Cardiac muscle cell (in vitro differentiated cells and primary cell): ENCODE measurements around the gene KRTAP4-6. TPM values are rescaled to one million over a fixed set of nuclear protein-coding genes. Genes with fewer than 3 reads are reported as not detected.
"Not testable (repeated sequence)": the region's sequence is repeated elsewhere in the genome, so short reads cannot be mapped to it uniquely, and the experiment has no call there.

ENCODE experiments used
- DNase-seq, 2 donors: peaks; one replicate each; pipeline versions ENCODE4 v3.0.0 to v3.0.0-alpha.2; 2010 to 2017; ENCODE audit warnings: low read depth in 1 of 2, low spot score in 1 of 2
- H3K27ac ChIP-seq: fragments of 200-600 bp; sonication (generic); 2 replicates; pipeline ENCODE4 v1.5.1; 2016
- H3K27me3 ChIP-seq: fragments of 200-600 bp; sonication (generic); 2 replicates; pipeline ENCODE4 v1.6.0; 2016; ENCODE audit warnings: control low read depth
- H3K36me3 ChIP-seq: fragments of 200-600 bp; sonication (generic); 2 replicates; pipeline ENCODE4 v1.5.1; 2016; ENCODE audit warnings: control low read depth
- H3K4me1 ChIP-seq: fragments of 200-600 bp; sonication (generic); 2 replicates; pipeline ENCODE4 v1.8.1; 2017; ENCODE audit warnings: low read depth, mild to moderate bottlenecking, mixed run types
- H3K4me3 ChIP-seq: fragments of 200-600 bp; sonication (generic); 2 replicates; pipeline ENCODE4 v1.5.1; 2016; ENCODE audit warnings: mild to moderate bottlenecking
- H3K9me3 ChIP-seq: fragments of 200-600 bp; sonication (generic); 2 replicates; pipeline ENCODE4 v1.5.1; 2017; ENCODE audit warnings: low read depth, mild to moderate bottlenecking, control low read depth
- polyA plus RNA-seq: library from polyadenylated mRNA; unstranded; fragments of >200 nt; fragmentation: Nextera tagmentation; extraction: Ambion mirVana; gene quantifications from 2 replicates; pipeline ENCODE4 v1.2.1, GENCODE V29; 2016
- total RNA-seq: library from RNA; depleted of rRNA; stranded (reverse); fragments of >200 nt; gene quantifications from 2 replicates; pipeline ENCODE4 v1.2.3, GENCODE V29; 2016
- TF ChIP-seq, protein P1 (sequence below): IDR thresholded peaks from 2 replicates; pipeline ENCODE4 v1.5.1; 2012; ENCODE audit warnings: low read depth, mild to moderate bottlenecking, low read length

The KRTAP4-6 gene
- total and polyA plus RNA-seq, 2 experiments from 2014 or later, result not detected

DNA sequence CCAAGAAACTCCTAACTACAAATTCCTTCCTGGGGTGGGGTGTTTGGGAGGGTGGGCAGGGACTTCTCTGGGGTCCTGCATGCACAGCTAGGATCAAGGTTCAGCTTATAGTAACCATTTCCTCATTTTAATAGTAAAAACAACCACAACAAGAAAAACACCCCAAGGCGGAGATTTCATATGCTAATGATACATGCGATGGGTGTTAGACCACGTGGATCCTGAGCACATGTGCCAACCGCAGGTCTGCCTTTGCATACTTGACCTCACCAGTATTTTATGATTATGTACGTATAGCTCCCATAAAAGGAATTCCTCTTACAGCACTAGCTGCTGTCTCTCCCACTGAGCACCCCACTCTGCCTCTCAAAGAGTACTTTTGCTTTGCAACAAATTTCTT is 24.0 kb downstream of the KRTAP4-6 start:
- no peaks in the 10 kb centered on the region for H3K27me3 ChIP-seq
- H3K4me3 ChIP-seq, result no peak overlapping the region
- TF ChIP-seq, protein P1, sequence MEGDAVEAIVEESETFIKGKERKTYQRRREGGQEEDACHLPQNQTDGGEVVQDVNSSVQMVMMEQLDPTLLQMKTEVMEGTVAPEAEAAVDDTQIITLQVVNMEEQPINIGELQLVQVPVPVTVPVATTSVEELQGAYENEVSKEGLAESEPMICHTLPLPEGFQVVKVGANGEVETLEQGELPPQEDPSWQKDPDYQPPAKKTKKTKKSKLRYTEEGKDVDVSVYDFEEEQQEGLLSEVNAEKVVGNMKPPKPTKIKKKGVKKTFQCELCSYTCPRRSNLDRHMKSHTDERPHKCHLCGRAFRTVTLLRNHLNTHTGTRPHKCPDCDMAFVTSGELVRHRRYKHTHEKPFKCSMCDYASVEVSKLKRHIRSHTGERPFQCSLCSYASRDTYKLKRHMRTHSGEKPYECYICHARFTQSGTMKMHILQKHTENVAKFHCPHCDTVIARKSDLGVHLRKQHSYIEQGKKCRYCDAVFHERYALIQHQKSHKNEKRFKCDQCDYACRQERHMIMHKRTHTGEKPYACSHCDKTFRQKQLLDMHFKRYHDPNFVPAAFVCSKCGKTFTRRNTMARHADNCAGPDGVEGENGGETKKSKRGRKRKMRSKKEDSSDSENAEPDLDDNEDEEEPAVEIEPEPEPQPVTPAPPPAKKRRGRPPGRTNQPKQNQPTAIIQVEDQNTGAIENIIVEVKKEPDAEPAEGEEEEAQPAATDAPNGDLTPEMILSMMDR, result no peak
- DNase-seq, result no peak
- H3K36me3 ChIP-seq, result no peaks in the 10 kb centered on the region
- no peaks in the 10 kb centered on the region for H3K9me3 ChIP-seq
- H3K4me1 ChIP-seq, result no peaks in the 10 kb centered on the region
- H3K27ac ChIP-seq, result no peak overlapping the region

DNA sequence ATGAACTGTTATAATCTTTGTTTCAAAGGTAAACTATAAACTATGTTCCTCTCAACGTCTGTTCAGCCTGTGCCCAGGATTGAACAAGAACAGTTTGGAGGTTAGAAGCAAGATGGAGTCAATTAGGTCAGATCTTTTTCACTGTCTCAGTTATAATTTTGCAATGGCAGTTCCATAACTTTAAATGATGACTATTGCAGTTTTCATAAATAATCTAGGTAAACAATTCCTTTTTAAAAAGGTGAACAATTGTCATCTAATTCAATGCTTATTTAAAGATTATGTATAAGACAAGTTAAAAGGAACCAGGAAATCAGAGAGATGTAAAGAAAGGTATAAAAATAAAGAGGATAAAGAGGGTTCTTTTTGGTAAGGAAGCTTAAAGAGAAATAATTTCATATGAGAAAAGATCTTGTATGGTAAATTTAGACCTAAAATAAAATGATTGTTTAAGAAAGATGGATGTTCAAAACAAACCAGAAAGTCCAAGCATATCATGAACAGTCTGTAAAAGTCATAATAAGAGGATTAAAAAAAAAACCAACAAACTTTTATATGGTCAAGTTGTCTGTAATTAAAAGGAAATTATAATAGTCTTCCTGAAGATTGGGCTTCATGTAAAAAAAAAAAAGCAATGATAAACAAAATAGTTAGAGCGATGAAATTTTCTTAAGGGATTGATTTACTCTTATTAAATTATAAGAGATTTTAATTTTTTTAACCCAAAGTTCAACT is 29.0 kb downstream of the KRTAP4-6 start:
- TF ChIP-seq, protein P1, result no peak
- Histone ChIP-seq H3K36me3 (no peaks in the 10 kb centered on the region), H3K27ac (no peak overlapping the region), H3K4me3 (no peak overlapping the region), H3K27me3 (no peaks in the 10 kb centered on the region), H3K4me1 (no peaks in the 10 kb centered on the region), H3K9me3 (no peaks in the 10 kb centered on the region)
- DNase-seq, result no peak

DNA sequence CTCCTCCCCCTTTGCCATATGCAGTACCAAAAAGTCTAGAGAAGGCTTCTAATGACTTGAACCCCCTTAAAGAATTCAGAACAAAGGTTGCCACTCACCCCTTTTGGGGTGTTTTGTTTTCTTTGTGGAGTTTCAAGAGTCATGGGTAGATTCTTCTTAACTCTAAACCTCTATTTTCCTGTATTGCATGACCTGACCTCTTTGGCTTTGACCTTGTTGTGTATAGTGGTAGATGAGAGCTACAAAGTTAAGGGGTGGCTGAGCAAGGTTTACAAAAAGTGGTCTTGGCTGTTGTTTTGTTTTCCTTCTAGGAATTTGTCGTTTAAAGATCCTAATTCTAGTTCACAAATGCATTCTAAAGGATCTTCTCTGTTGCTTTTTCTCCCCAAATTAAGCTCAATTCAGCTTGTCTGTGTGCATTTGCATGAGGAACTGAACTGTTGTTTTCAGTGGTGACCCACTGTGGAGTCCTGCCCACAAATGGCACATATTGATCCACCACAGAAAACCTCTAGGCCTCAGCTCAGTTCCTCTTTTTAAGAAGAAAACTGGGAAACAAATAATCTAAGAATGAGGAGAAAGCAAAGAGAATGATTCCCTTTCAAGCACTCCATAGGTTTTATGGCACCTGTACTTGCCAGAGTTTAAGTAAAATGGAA is 31.5 kb downstream of the KRTAP4-6 start:
- not testable (repeated sequence) for H3K36me3 ChIP-seq, DNase-seq, H3K4me3 ChIP-seq, H3K4me1 ChIP-seq, H3K27ac ChIP-seq, H3K9me3 ChIP-seq, H3K27me3 ChIP-seq

DNA sequence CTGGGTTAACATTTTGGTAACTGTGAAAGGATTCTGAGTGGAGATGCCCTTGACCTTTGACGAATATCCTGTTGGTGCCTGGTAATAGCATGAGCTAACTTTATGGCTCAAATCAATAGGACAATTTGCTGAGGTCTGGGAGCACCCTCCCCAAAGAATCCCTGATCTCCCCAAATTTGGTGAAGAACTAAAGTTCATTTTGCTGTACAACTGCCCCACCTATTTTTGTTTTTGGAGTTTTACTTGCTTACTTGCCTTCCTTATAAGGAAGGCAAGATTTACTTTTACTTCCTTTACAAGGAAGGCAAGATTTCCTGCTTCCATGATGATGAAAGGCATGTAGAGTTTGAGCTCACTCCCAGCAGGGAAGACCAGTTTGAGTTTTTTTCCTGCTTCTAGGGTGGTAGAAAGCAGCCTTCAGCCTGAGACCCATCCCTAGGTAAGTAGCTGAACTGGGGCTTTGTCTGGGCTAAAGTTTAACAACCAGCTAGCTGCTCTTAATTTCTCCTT is 32.3 kb downstream of the KRTAP4-6 start:
- Histone ChIP-seq H3K36me3 (no peaks in the 10 kb centered on the region), H3K27me3 (no peaks in the 10 kb centered on the region), H3K27ac (no peak overlapping the region), H3K4me3 (no peak overlapping the region), H3K9me3 (no peaks in the 10 kb centered on the region), H3K4me1 (no peaks in the 10 kb centered on the region)
- TF ChIP-seq, protein P1, result no peak
- no peak for DNase-seq

DNA sequence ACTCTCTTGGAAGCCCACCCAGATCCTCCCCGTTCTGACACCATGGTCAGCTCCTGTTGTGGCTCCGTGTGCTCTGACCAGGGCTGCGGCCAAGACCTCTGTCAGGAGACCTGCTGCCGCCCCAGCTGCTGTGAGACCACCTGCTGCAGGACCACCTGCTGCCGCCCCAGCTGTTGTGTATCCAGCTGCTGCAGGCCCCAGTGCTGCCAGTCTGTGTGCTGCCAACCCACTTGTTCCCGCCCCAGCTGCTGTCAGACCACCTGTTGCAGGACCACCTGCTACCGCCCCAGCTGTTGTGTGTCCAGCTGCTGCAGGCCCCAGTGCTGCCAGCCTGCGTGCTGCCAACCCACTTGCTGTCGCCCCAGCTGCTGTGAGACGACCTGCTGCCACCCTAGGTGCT is 35.0 kb downstream of the KRTAP4-6 start, which contains the start of gene KRTAP4-9:
TSS of gene KRTAP4-9 (plus strand) at position 43 of the 400 bp plus-strand sequence. CDS start at position 43, 0 bp downstream.
- H3K27ac ChIP-seq, DNase-seq, H3K4me3 ChIP-seq, H3K36me3 ChIP-seq, H3K9me3 ChIP-seq, H3K27me3 ChIP-seq, H3K4me1 ChIP-seq: not testable (repeated sequence)

DNA sequence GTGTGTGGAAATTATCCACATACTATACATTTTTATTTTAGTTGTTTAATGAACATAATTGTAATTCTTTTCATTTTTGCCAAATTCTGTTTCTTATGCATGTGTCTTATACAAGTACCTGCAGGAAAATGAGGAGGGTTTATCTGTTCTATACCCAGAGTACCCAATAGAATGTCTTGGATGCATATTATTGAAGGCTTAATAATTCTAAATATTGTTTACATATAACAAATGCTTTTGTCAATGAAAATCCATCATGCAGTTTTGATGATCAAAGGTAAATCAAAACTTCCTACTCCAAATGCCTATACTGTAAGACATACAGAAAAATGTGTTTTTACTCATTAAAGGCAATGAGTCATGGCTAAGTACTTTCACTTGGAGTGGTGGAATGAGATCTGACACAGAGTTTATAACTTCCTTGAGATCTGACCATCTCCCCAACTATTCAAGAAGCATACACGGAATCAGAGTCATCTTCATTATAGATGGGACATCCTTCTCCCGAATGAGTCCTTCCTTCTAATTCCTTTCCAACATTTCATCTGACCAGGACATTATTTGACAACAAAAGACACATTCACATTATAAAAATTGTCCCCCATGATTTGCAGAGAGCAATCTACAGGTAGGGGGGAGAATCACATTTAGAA is 35.8 kb downstream of the KRTAP4-6 start:
- H3K4me1 ChIP-seq, DNase-seq, H3K4me3 ChIP-seq, H3K36me3 ChIP-seq, H3K9me3 ChIP-seq, H3K27me3 ChIP-seq, H3K27ac ChIP-seq: not testable (repeated sequence)

DNA sequence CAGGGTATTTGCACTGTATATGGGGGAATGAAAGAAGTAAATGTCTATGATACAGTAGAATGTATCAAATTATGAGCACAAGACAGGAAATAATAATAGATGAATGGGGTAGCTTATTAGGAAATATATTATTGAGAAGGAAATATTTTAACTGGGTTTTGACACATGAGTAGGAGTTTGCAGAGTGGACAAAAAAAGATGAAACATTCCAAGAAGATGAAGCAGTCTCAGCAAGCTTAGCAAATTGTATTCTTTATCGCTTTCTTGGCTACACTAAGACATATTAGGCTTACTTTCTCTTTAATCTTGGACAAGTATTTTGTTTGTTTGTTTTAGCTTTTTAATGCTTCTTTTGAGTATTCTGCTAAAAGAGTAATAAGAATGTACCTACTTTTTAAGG is 36.4 kb downstream of the KRTAP4-6 start:
- no peaks in the 10 kb centered on the region for H3K9me3 ChIP-seq
- no peaks in the 10 kb centered on the region for H3K36me3 ChIP-seq
- no peak overlapping the region for H3K4me3 ChIP-seq
- TF ChIP-seq, protein P1, result no peak
- no peaks in the 10 kb centered on the region for H3K4me1 ChIP-seq
- H3K27ac ChIP-seq, result no peak overlapping the region
- DNase-seq, result no peak
- H3K27me3 ChIP-seq, result no peaks in the 10 kb centered on the region
